ENCODE measurements around the gene OVOL3. TPM values are rescaled to one million over a fixed set of nuclear protein-coding genes. Genes with fewer than 3 reads are reported as not detected.
"Not testable (repeated sequence)": the region's sequence is repeated elsewhere in the genome, so short reads cannot be mapped to it uniquely, and the experiment has no call there.

OVOL3 gene
- total RNA-seq (2012; rRNA removed): not detected in 2 replicates

- no peak within 1 kb of the TSS for H3K9ac ChIP-seq (ENCODE audit: low read depth, low read length)
- H3K9me3 ChIP-seq (replicated peaks; ENCODE audit: low read length): no peaks in the 10 kb centered on the region
- peaks cover 16% of the 10 kb centered on the region for H3K36me3 ChIP-seq (ENCODE audit: insufficient read depth, low read length)
- no peaks in the 10 kb centered on the region for H3K27me3 ChIP-seq (ENCODE audit: control insufficient read depth, insufficient read depth, low read length)
- H3K4me3 ChIP-seq (ENCODE audit: low read length): no peak within 1 kb of the TSS
- H3K4me2 ChIP-seq (ENCODE audit: low read length): no peak within 1 kb of the TSS
- H3K4me1 ChIP-seq (ENCODE audit: control insufficient read depth, insufficient read depth, low read length): peaks cover 16% of the 10 kb centered on the region
Observed at GRCh38 chr19:36110487-36111199, at the start of gene OVOL3. Gene OVOL3 (plus strand): TSS chr19:36111143. CDS start chr19:36111203, 60 bp downstream.

- Histone ChIP-seq H3K36me3 (ENCODE audit: insufficient read depth, low read length) (peaks cover 38% of the 10 kb centered on the region), H3K4me2 (ENCODE audit: low read length) (no peak overlapping the region), H3K27me3 (ENCODE audit: control insufficient read depth, insufficient read depth, low read length) (no peaks in the 10 kb centered on the region), H3K9ac (ENCODE audit: low read depth, low read length) (no peak overlapping the region), H3K9me3 (replicated peaks; ENCODE audit: low read length) (no peaks in the 10 kb centered on the region), H3K4me1 (ENCODE audit: control insufficient read depth, insufficient read depth, low read length) (no peaks in the 10 kb centered on the region), H3K4me3 (ENCODE audit: low read length) (no peak overlapping the region)
Observed at GRCh38 chr19:36061367-36061766, 49.6 kb upstream of the OVOL3 start.

- H3K4me1 ChIP-seq (ENCODE audit: control insufficient read depth, insufficient read depth, low read length): no peaks in the 10 kb centered on the region
- no peak overlapping the region for H3K9ac ChIP-seq (ENCODE audit: low read depth, low read length)
- no peaks in the 10 kb centered on the region for H3K27me3 ChIP-seq (ENCODE audit: control insufficient read depth, insufficient read depth, low read length)
- H3K9me3 ChIP-seq (replicated peaks; ENCODE audit: low read length): no peaks in the 10 kb centered on the region
- no peak overlapping the region for H3K4me2 ChIP-seq (ENCODE audit: low read length)
- H3K36me3 ChIP-seq (ENCODE audit: insufficient read depth, low read length): peaks cover 45% of the 10 kb centered on the region
- H3K4me3 ChIP-seq (ENCODE audit: low read length): no peak overlapping the region
Observed at GRCh38 chr19:36064826-36065225, 46.1 kb upstream of the OVOL3 start.

- Histone ChIP-seq H3K4me3 (ENCODE audit: low read length) (no peak overlapping the region), H3K9me3 (replicated peaks; ENCODE audit: low read length) (no peaks in the 10 kb centered on the region), H3K36me3 (ENCODE audit: insufficient read depth, low read length) (peaks cover 35% of the 10 kb centered on the region), H3K27me3 (ENCODE audit: control insufficient read depth, insufficient read depth, low read length) (no peaks in the 10 kb centered on the region), H3K4me1 (ENCODE audit: control insufficient read depth, insufficient read depth, low read length) (peaks cover 5% of the 10 kb centered on the region), H3K9ac (ENCODE audit: low read depth, low read length) (no peak overlapping the region), H3K4me2 (ENCODE audit: low read length) (no peak overlapping the region)
Observed at GRCh38 chr19:36067681-36068080, 43.3 kb upstream of the OVOL3 start.

GRCh38 chr19:36068810-36069499 is 42.0 kb upstream of the OVOL3 start:
- H3K9ac ChIP-seq (ENCODE audit: low read depth, low read length); H3K4me3 ChIP-seq (ENCODE audit: low read length); H3K4me1 ChIP-seq (ENCODE audit: control insufficient read depth, insufficient read depth, low read length); H3K9me3 ChIP-seq (replicated peaks; ENCODE audit: low read length); H3K4me2 ChIP-seq (ENCODE audit: low read length); H3K27me3 ChIP-seq (ENCODE audit: control insufficient read depth, insufficient read depth, low read length): not testable (repeated sequence)
- H3K36me3 ChIP-seq (ENCODE audit: insufficient read depth, low read length): peaks cover 33% of the 10 kb centered on the region

- no peaks in the 10 kb centered on the region for H3K27me3 ChIP-seq (ENCODE audit: control insufficient read depth, insufficient read depth, low read length)
- H3K9me3 ChIP-seq (replicated peaks; ENCODE audit: low read length): no peaks in the 10 kb centered on the region
- no peak overlapping the region for H3K9ac ChIP-seq (ENCODE audit: low read depth, low read length)
- H3K4me2 ChIP-seq (ENCODE audit: low read length): no peak overlapping the region
- no peak overlapping the region for H3K4me3 ChIP-seq (ENCODE audit: low read length)
- H3K4me1 ChIP-seq (ENCODE audit: control insufficient read depth, insufficient read depth, low read length): peaks cover 5% of the 10 kb centered on the region
- H3K36me3 ChIP-seq (ENCODE audit: insufficient read depth, low read length): peaks cover 15% of the 10 kb centered on the region
Observed at GRCh38 chr19:36072081-36072480, 38.9 kb upstream of the OVOL3 start.

GRCh38 chr19:36073121-36073876 is 37.6 kb upstream of the OVOL3 start:
- Histone ChIP-seq H3K27me3 (ENCODE audit: control insufficient read depth, insufficient read depth, low read length) (no peaks in the 10 kb centered on the region), H3K9me3 (replicated peaks; ENCODE audit: low read length) (no peaks in the 10 kb centered on the region), H3K4me2 (ENCODE audit: low read length) (no peak overlapping the region), H3K9ac (ENCODE audit: low read depth, low read length) (no peak overlapping the region), H3K36me3 (ENCODE audit: insufficient read depth, low read length) (peaks cover 6% of the 10 kb centered on the region), H3K4me1 (ENCODE audit: control insufficient read depth, insufficient read depth, low read length) (peaks cover 5% of the 10 kb centered on the region), H3K4me3 (ENCODE audit: low read length) (no peak overlapping the region)

GRCh38 chr19:36079389-36079945 is 31.5 kb upstream of the OVOL3 start:
- Histone ChIP-seq H3K4me1 (ENCODE audit: control insufficient read depth, insufficient read depth, low read length) (no peaks in the 10 kb centered on the region), H3K36me3 (ENCODE audit: insufficient read depth, low read length) (peaks cover 29% of the 10 kb centered on the region), H3K27me3 (ENCODE audit: control insufficient read depth, insufficient read depth, low read length) (no peaks in the 10 kb centered on the region), H3K4me2 (ENCODE audit: low read length) (no peak overlapping the region), H3K9ac (ENCODE audit: low read depth, low read length) (no peak overlapping the region), H3K9me3 (replicated peaks; ENCODE audit: low read length) (no peaks in the 10 kb centered on the region), H3K4me3 (ENCODE audit: low read length) (no peak overlapping the region)

- no peaks in the 10 kb centered on the region for H3K27me3 ChIP-seq (ENCODE audit: control insufficient read depth, insufficient read depth, low read length)
- H3K4me1 ChIP-seq (ENCODE audit: control insufficient read depth, insufficient read depth, low read length): no peaks in the 10 kb centered on the region
- peaks cover 35% of the 10 kb centered on the region for H3K36me3 ChIP-seq (ENCODE audit: insufficient read depth, low read length)
- H3K4me2 ChIP-seq (ENCODE audit: low read length): no peak overlapping the region
- H3K9ac ChIP-seq (ENCODE audit: low read depth, low read length): no peak overlapping the region
- H3K9me3 ChIP-seq (replicated peaks; ENCODE audit: low read length): no peaks in the 10 kb centered on the region
- no peak overlapping the region for H3K4me3 ChIP-seq (ENCODE audit: low read length)
Observed at GRCh38 chr19:36081385-36081784, 29.6 kb upstream of the OVOL3 start.

- H3K9me3 ChIP-seq (replicated peaks; ENCODE audit: low read length): no peaks in the 10 kb centered on the region
- no peak overlapping the region for H3K4me2 ChIP-seq (ENCODE audit: low read length)
- no peak overlapping the region for H3K4me3 ChIP-seq (ENCODE audit: low read length)
- H3K27me3 ChIP-seq (ENCODE audit: control insufficient read depth, insufficient read depth, low read length): no peaks in the 10 kb centered on the region
- no peaks in the 10 kb centered on the region for H3K4me1 ChIP-seq (ENCODE audit: control insufficient read depth, insufficient read depth, low read length)
- no peak overlapping the region for H3K9ac ChIP-seq (ENCODE audit: low read depth, low read length)
- peaks cover 35% of the 10 kb centered on the region for H3K36me3 ChIP-seq (ENCODE audit: insufficient read depth, low read length)
Observed at GRCh38 chr19:36081894-36082293, 29.0 kb upstream of the OVOL3 start.

- Histone ChIP-seq H3K9me3 (replicated peaks; ENCODE audit: low read length) (no peaks in the 10 kb centered on the region), H3K36me3 (ENCODE audit: insufficient read depth, low read length) (peaks cover 35% of the 10 kb centered on the region), H3K4me1 (ENCODE audit: control insufficient read depth, insufficient read depth, low read length) (no peaks in the 10 kb centered on the region), H3K27me3 (ENCODE audit: control insufficient read depth, insufficient read depth, low read length) (no peaks in the 10 kb centered on the region), H3K4me3 (ENCODE audit: low read length) (no peak overlapping the region), H3K4me2 (ENCODE audit: low read length) (no peak overlapping the region), H3K9ac (ENCODE audit: low read depth, low read length) (no peak overlapping the region)
Observed at GRCh38 chr19:36082916-36083315, 28.0 kb upstream of the OVOL3 start.

Data from skeletal muscle satellite cell (primary cell).